GM21447 (cell line): ENCODE results near the gene ZBTB7C.

Experiments
- ATAC-seq: cut with Tn5 transposase; IDR thresholded peaks from one replicate; pipeline ENCODE4 v1.9.1; 2021; ENCODE audit not compliant: unreplicated experiment

Gene ZBTB7C

DNA sequence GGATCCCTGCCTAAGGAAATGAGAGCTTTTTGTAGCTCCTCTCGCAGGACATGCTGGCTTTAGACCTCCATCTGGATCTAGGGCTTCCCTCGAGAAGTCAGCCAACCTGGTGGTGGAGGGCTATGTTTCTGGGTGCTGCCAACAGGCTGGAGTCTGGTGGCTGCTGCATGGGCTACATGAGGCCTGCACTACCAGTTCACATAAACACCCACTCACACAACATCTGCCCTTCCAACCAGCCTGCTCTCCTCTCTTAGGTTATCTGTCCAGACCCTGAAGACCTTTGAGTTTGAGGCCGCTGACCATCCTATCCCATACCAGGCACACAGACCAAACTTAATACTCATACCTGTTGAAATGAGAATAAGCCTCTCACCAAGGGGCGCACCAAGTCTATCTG is 427.4 kb downstream of the ZBTB7C start:
- no peak for ATAC-seq

DNA sequence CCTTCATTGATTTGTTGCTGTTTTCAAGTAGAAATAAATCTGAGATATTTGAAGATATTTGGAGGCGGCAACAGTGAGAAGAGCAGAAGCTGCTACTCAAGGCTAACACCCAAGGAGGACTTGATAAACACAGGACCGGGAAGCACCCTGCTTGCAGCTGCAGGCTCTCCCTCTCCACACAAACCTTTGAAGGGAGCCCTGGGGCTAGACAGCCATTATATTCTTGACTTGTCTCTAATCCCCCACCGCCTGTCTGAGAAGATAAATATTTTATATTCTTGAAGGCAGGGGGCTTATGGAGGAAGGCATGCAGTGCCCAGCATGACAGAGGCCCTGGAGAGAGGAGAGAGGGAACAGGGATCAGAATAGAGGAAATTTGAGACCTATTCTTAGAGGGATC is 427.9 kb downstream of the ZBTB7C start:
- ATAC-seq, result no peak

DNA sequence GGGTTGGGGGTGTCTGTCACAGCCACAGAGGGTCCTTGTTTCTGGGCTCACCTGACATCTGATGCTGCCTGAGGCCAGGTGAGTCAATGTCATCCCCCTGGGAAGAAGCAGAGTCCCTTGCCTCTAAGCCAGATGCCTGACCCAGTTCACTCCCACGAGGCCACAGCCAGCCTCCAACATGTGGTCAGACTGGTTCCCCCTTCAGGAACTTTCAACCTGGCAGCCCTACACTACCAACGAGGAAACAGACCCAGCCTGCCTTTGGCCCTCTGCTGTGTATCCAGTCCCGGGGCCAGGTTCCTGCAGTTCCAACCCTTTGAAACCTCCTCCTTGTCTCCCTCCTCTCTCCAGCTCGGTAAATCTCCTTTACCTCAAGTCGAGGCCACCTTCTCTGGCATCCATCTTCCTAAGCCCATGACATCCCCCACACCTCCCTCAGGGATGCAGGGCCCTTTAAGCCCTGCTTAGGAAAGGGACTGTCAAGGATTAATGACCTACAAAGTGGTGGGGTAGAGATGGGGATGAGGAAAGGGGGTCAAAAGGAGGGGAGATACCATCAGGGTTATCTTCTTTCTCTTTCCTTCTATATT is 429.5 kb downstream of the ZBTB7C start:
- ATAC-seq, result no peak

DNA sequence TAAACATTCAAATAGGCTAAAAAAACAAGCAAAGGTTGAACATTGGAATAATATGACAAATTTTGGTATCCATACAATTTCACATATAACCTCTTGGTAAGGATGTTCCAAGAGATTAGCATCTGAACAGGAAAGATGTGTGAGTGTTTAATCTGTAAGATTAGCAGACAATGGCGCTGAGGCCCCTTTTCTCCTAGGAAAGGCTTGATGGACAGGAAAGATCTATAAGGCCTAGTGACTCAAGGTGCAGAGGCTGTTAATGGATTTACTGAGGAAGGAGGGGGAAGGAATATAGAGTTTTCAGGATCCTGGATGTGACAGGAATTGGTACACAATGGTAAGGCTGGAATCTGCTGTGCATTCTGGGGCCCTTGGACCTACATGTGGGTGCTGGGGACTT is 430.6 kb downstream of the ZBTB7C start:
- ATAC-seq, result no peak

DNA sequence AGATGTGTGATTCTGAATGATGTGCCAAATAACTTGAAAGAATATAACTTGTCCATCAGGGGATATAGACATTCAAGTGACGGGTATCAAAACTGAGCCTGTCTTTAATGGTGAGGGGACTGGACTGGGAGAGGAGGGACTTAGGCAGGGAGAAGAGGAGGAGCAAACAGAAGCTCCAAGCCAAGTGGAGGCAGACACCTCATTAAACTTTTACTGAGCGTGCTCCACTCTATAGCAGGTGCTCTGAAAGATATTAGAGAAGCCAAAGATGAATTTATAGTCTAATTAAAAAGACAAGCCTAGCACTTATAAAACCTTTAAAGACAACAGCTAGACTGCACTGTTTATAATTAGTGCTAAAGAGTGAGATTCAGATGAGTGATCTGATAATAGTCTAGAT is 431.0 kb downstream of the ZBTB7C start:
- ATAC-seq, result no peak
